ENCODE results near the gene PSG7.
"Not testable (repeated sequence)": the region's sequence is repeated elsewhere in the genome, so short reads cannot be mapped to it uniquely, and the experiment has no call there.

DNA sequence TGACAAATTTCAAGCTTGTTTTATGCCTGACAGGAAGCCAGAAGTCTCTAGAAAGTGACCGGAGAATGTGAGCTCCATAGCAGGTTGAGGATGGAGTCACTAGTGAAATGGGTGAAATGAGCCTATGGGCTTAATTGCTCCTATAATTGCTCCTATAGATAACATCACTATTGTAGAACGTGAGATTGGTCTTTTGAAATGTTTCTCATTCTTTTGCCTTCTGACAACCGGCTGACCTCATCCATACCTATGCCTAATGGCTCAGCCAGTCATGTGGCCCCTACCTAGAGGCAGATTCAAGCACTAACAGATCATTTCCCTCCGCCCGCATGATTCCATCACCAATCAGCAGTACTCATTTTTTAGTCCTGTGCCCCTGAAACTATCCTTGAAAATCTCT lies 23.5 kb downstream of the PSG7 start:
- TF ChIP-seq POLR2AphosphoS5 (IDR thresholded peaks at IDR 0.05; ENCODE audit: low read depth, low read length); POLR2A (IDR thresholded peaks at IDR 0.05; ENCODE audit: low read depth, low read length); TAF1 (IDR thresholded peaks at IDR 0.05; ENCODE audit: borderline replicate concordance, low read depth, low read length): not testable (repeated sequence)

Measured in GM12892 (cell line).